Activated CD8-positive, alpha-beta T cell treated with anti-CD3 and anti-CD28 coated beads for 36 hours (primary cell): Measurements from ENCODE around the gene TAS2R43. TPM values are rescaled to one million over a fixed set of nuclear protein-coding genes. Genes with fewer than 3 reads are reported as not detected.
"Not testable (repeated sequence)": the region's sequence is repeated elsewhere in the genome, so short reads cannot be mapped to it uniquely, and the experiment has no call there.

Experiments
- ATAC-seq: fragments of 200-7000 bp; cut with Tn5 transposase; one replicate; pipeline ENCODE4 v1.10.0; 2021; ENCODE audit warnings: mild to moderate bottlenecking, moderate library complexity
- CTCF ChIA-PET: fragments of 350-600 bp; sonication (Branson Sonifier 250); formaldehyde crosslinking; loops from one replicate; lab custom pipeline; 2021; ENCODE audit warnings: antibody characterized with exemption; lab: Charles Lee
- POLR2A ChIA-PET: fragments of 350-600 bp; sonication (Branson Sonifier 250); formaldehyde crosslinking; loops from one replicate; lab custom pipeline; 2021; ENCODE audit warnings: antibody characterized with exemption; lab: Charles Lee
- DNase-seq: peaks from one replicate; pipeline ENCODE4 v3.0.0-alpha.2; 2020
- H3K27ac Mint-ChIP-seq: one replicate; pipeline ENCODE4 v1.8.0; 2021; ENCODE audit warnings: mild to moderate bottlenecking, mixed read lengths
- H3K27me3 Mint-ChIP-seq: one replicate; pipeline ENCODE4 v1.8.0; 2021; ENCODE audit warnings: mixed read lengths
- H3K36me3 Mint-ChIP-seq: one replicate; pipeline ENCODE4 v1.8.0; 2021; ENCODE audit warnings: low read depth, mixed read lengths
- H3K4me1 Mint-ChIP-seq: one replicate; pipeline ENCODE4 v1.8.0; 2021; ENCODE audit warnings: low read depth, mixed read lengths
- H3K4me3 Mint-ChIP-seq: one replicate; pipeline ENCODE4 v1.8.0; 2021; ENCODE audit warnings: mild to moderate bottlenecking, moderate library complexity, mixed read lengths
- H3K9me3 Mint-ChIP-seq: one replicate; pipeline ENCODE4 v1.8.0; 2021; ENCODE audit warnings: mixed read lengths
- CTCF ChIP-seq: fragments of 200-600 bp; IDR thresholded peaks from one replicate; pipeline ENCODE4 v1.8.0; 2022; ENCODE audit warnings: antibody characterized with exemption, mild to moderate bottlenecking
- intact Hi-C: fragments of 100-400 bp; cut with micrococcal nuclease; formaldehyde crosslinking; loops from one replicate; pipeline ENCODE4 v1.10.0; 2022
- total RNA-seq, 2 experiments: library from RNA; stranded (reverse); gene quantifications; one replicate each; pipeline ENCODE4 v1.2.3, GENCODE V29; 2021

TAS2R43 gene
- total RNA-seq, 2 experiments from 2014 or later: 0.31 to 0.34 TPM

DNA sequence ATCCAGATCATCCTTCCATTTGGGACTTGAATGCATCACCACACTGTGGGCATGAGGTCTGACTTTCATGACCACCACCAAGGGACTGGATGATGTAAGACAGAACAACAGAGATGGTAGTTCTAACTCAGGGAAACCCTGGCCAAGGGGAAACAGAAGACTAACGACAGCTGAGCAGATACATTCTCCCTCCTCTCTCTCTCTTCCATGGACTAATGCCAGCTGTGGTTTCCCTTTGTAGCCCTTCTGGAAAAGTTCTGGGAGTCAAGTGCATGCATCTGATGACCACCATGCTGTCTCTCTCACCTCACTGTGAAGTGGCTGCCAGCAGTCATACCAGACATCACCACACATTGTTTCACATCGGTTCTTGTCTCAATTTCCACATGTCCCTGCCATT is 38.9 kb upstream of the TAS2R43 start:
- intact Hi-C loops: no loop called here
- CTCF ChIA-PET: no interaction called here
- H3K4me1 Mint-ChIP-seq: peaks cover 23% of the 10 kb centered on the region
- peaks cover 42% of the 10 kb centered on the region for H3K36me3 Mint-ChIP-seq
- peaks cover 6% of the 10 kb centered on the region for H3K9me3 Mint-ChIP-seq
- no peaks in the 10 kb centered on the region for H3K27me3 Mint-ChIP-seq
- no peak for ATAC-seq
- H3K4me3 Mint-ChIP-seq: no peak overlapping the region
- no peak for DNase-seq
- no peak overlapping the region for H3K27ac Mint-ChIP-seq
- no peak for TF ChIP-seq CTCF
- POLR2A ChIA-PET: no interaction called here

- H3K4me1 Mint-ChIP-seq: peaks cover 21% of the 10 kb centered on the region
- CTCF ChIA-PET: no interaction called here
Observed at GRCh38 chr12:11130382-11130781, 38.3 kb upstream of the TAS2R43 start.

DNA sequence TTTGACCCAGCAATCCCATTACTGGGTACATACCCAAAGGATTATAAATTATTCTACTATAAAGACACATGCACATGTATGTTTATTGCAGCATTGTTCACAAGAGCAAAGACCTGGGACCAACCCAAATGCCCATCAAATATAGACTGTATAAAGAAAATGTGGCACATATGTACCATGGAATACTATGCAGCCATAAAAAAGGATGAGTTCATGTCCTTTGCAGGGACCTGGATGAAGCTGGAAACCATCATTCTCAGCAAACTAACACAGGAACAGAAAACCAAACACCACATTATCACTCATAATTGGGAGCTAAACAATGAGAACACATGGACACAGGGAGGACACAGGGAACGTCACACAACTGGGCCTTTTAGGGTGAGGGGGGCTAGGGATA is 22.0 kb upstream of the TAS2R43 start:
- POLR2A ChIA-PET, CTCF ChIA-PET, DNase-seq, H3K4me3 Mint-ChIP-seq, ATAC-seq, H3K27ac Mint-ChIP-seq, H3K27me3 Mint-ChIP-seq, intact Hi-C loops: not testable (repeated sequence)
- Mint-ChIP-seq H3K9me3 (peaks cover 46% of the 10 kb centered on the region), H3K4me1 (peaks cover 47% of the 10 kb centered on the region), H3K36me3 (peaks cover 85% of the 10 kb centered on the region)

More at GRCh38 chr12:11130382-11130781, 38.3 kb upstream of the TAS2R43 start:
- Mint-ChIP-seq H3K27me3 (no peaks in the 10 kb centered on the region), H3K9me3 (peaks cover 7% of the 10 kb centered on the region), H3K4me3 (no peak overlapping the region), H3K36me3 (peaks cover 42% of the 10 kb centered on the region), H3K27ac (no peak overlapping the region)
- ATAC-seq: no peak
- TF ChIP-seq CTCF: no peak
- no peak for DNase-seq
- POLR2A ChIA-PET: no interaction called here
- intact Hi-C loops: no loop called here

- peaks cover 43% of the 10 kb centered on the region for H3K4me1 Mint-ChIP-seq
- peaks cover 83% of the 10 kb centered on the region for H3K36me3 Mint-ChIP-seq
- intact Hi-C loops, DNase-seq, H3K27me3 Mint-ChIP-seq, H3K4me3 Mint-ChIP-seq, ATAC-seq, CTCF ChIA-PET, POLR2A ChIA-PET, H3K27ac Mint-ChIP-seq: not testable (repeated sequence)
- H3K9me3 Mint-ChIP-seq: peaks cover 53% of the 10 kb centered on the region
Observed at GRCh38 chr12:11111213-11111612, 19.1 kb upstream of the TAS2R43 start.

- POLR2A ChIA-PET: no interaction called here
Observed at GRCh38 chr12:11108862-11109261, 16.7 kb upstream of the TAS2R43 start.

DNA sequence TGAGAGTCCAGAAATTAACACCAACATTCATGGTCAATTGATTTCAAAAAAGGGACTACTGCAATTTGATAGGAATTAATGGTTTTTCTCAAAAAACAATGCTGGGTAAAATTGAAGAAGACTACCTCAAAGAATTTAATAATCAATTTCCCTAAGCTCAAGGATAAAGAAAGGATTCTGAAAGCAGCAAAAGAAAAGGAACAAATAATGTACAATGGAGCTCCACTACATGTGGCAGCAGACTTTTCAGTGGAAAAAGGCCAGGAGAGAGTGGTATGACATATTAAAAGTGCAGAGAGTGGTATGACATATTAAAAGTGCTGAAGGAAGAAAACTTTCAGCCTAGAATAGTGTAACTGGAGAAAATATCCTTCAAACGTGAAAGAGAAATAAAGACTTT is 15.6 kb upstream of the TAS2R43 start:
- no peak for TF ChIP-seq CTCF
- no peak for DNase-seq
- ATAC-seq: no peak
- no peak overlapping the region for H3K4me3 Mint-ChIP-seq
- H3K9me3 Mint-ChIP-seq: peaks cover 37% of the 10 kb centered on the region
- ChIA-PET POLR2A (no interaction called here), CTCF (no interaction called here)
- intact Hi-C loops: no loop called here
- peaks cover 29% of the 10 kb centered on the region for H3K4me1 Mint-ChIP-seq
- no peaks in the 10 kb centered on the region for H3K27me3 Mint-ChIP-seq
- peaks cover 69% of the 10 kb centered on the region for H3K36me3 Mint-ChIP-seq
- no peak overlapping the region for H3K27ac Mint-ChIP-seq

More at GRCh38 chr12:11108862-11109261, 16.7 kb upstream of the TAS2R43 start:
- CTCF ChIA-PET: no interaction called here
- no peak overlapping the region for H3K27ac Mint-ChIP-seq
- H3K9me3 Mint-ChIP-seq: peaks cover 41% of the 10 kb centered on the region
- peaks cover 32% of the 10 kb centered on the region for H3K4me1 Mint-ChIP-seq
- TF ChIP-seq CTCF: no peak
- no peak for ATAC-seq
- H3K4me3 Mint-ChIP-seq: no peak overlapping the region
- H3K27me3 Mint-ChIP-seq: no peaks in the 10 kb centered on the region
- peaks cover 73% of the 10 kb centered on the region for H3K36me3 Mint-ChIP-seq
- no peak for DNase-seq
- intact Hi-C loops: no loop called here
